Suprapubic skin (tissue), 4 donors: Measurements from ENCODE around the gene CACNA1G. TPM values are rescaled to one million over a fixed set of nuclear protein-coding genes. Genes with fewer than 3 reads are reported as not detected.
A peak's percentile ranks its signal among the peaks of the same experiment; 100 is the strongest.

Source experiments
- DNase-seq, 2 donors: peaks; one replicate each; pipeline ENCODE4 v3.0.0-alpha.2; 2019; ENCODE audit warnings: low spot score in 2 of 2
- H3K27ac ChIP-seq: fragments of 200-600 bp; sonication (generic); one replicate; pipeline ENCODE4 v1.5.1; 2019
- H3K27me3 ChIP-seq: fragments of 200-600 bp; sonication (generic); one replicate; pipeline ENCODE4 v1.5.1; 2019
- H3K36me3 ChIP-seq: fragments of 200-600 bp; sonication (generic); one replicate; pipeline ENCODE4 v1.5.1; 2019
- H3K4me1 ChIP-seq: fragments of 200-600 bp; sonication (generic); one replicate; pipeline ENCODE4 v1.5.1; 2019
- H3K4me3 ChIP-seq: fragments of 200-600 bp; sonication (generic); one replicate; pipeline ENCODE4 v1.5.1; 2019; ENCODE audit warnings: mild to moderate bottlenecking
- H3K9me3 ChIP-seq: fragments of 200-600 bp; sonication (generic); one replicate; pipeline ENCODE4 v1.5.1; 2019
- CTCF ChIP-seq, 2 donors: fragments of 200-600 bp in 1 of 2; fragments of 450-650 bp in 1 of 2; sonication (generic) in 1 of 2; IDR thresholded peaks; one replicate each; pipeline ENCODE4 v1.5.1; 2016 to 2019; ENCODE audit warnings: antibody characterized with exemption in 2 of 2, mild to moderate bottlenecking in 1 of 2, moderate library complexity in 1 of 2
- EP300 ChIP-seq: sonication (generic); formaldehyde crosslinking; IDR thresholded peaks from one replicate; pipeline ENCODE4 v1.6.1; 2017; ENCODE audit warnings: antibody characterized with exemption
- POLR2A ChIP-seq, 2 donors: fragments of 450-650 bp; IDR thresholded peaks; one replicate each; pipeline ENCODE4 v1.6.1; 2017; ENCODE audit warnings: antibody characterized with exemption in 2 of 2, mild to moderate bottlenecking in 2 of 2, moderate library complexity in 2 of 2
- POLR2AphosphoS5 ChIP-seq, 3 donors: sonication (generic); formaldehyde crosslinking; IDR thresholded peaks; one replicate each; pipeline ENCODE4 v1.6.1; 2017; ENCODE audit warnings: antibody characterized with exemption in 3 of 3
- WGBS: methylation state at CpG from one replicate; pipeline ENCODE4 v1.1.5; 2018; 5-methylcytosine and 5-hydroxymethylcytosine counted together
- total RNA-seq, 4 donors: library from RNA; depleted of rRNA; stranded (reverse); fragments of >200 nt; gene quantifications; one replicate each; pipeline ENCODE4 v1.1.0, GENCODE V29; 2016

CACNA1G gene
- total RNA-seq, 4 donors from 2014 or later: 1.1 to 9.9 (median 2.7) TPM

- 74% methylated on average over 10 of the region's 19 CpGs for WGBS
Measured at GRCh38 chr17:50625032-50625871, 64.7 kb downstream of the CACNA1G start.

GRCh38 chr17:50626037-50626574 lies 65.6 kb downstream of the CACNA1G start:
- H3K9me3 ChIP-seq: no peaks in the 10 kb centered on the region

More at GRCh38 chr17:50625032-50625871, 64.7 kb downstream of the CACNA1G start:
- no peak overlapping the region for H3K4me3 ChIP-seq
- no peak overlapping the region for H3K27ac ChIP-seq
- no peaks in the 10 kb centered on the region for H3K9me3 ChIP-seq
- peaks cover 8% of the 10 kb centered on the region for H3K4me1 ChIP-seq
- DNase-seq: no peak
- no peak for TF ChIP-seq POLR2A (IDR thresholded peaks at IDR 0.05)
- TF ChIP-seq CTCF (IDR thresholded peaks at IDR 0.05): no peak
- no peaks in the 10 kb centered on the region for H3K36me3 ChIP-seq
- peaks cover 28% of the 10 kb centered on the region for H3K27me3 ChIP-seq

GRCh38 chr17:50627036-50627781 lies 66.7 kb downstream of the CACNA1G start:
- Histone ChIP-seq H3K27me3 (peaks cover 18% of the 10 kb centered on the region), H3K9me3 (no peaks in the 10 kb centered on the region), H3K36me3 (no peaks in the 10 kb centered on the region), H3K4me3 (no peak overlapping the region), H3K4me1 (peaks cover 8% of the 10 kb centered on the region), H3K27ac (no peak overlapping the region)
- TF ChIP-seq POLR2A (IDR thresholded peaks at IDR 0.05) (no peak), POLR2AphosphoS5 (IDR thresholded peaks at IDR 0.05) (no peak), EP300 (no peak), CTCF (IDR thresholded peaks at IDR 0.05) (no peak)
- no peak for DNase-seq
- 88% methylated on average over 17 of the region's 17 CpGs for WGBS

More at GRCh38 chr17:50626037-50626574, 65.6 kb downstream of the CACNA1G start:
- peaks cover 8% of the 10 kb centered on the region for H3K4me1 ChIP-seq
- peak; percentile 82 to 91 for DNase-seq
- H3K36me3 ChIP-seq: no peaks in the 10 kb centered on the region
- TF ChIP-seq EP300 (no peak), CTCF (IDR thresholded peaks at IDR 0.05) (peak; percentile 45 to 69), POLR2A (IDR thresholded peaks at IDR 0.05) (no peak), POLR2AphosphoS5 (IDR thresholded peaks at IDR 0.05) (no peak)
- peaks cover 24% of the 10 kb centered on the region for H3K27me3 ChIP-seq
- no peak overlapping the region for H3K4me3 ChIP-seq
- H3K27ac ChIP-seq: no peak overlapping the region
- WGBS: 37% methylated on average over 17 of the region's 19 CpGs

GRCh38 chr17:50627782-50628601 lies 67.5 kb downstream of the CACNA1G start:
- Histone ChIP-seq H3K4me3 (no peak overlapping the region), H3K9me3 (no peaks in the 10 kb centered on the region), H3K4me1 (peaks cover 8% of the 10 kb centered on the region), H3K27ac (no peak overlapping the region), H3K36me3 (no peaks in the 10 kb centered on the region), H3K27me3 (peaks cover 14% of the 10 kb centered on the region)
- 58% methylated on average over 14 of the region's 17 CpGs for WGBS
- TF ChIP-seq CTCF (IDR thresholded peaks at IDR 0.05): no peak
- no peak for TF ChIP-seq POLR2AphosphoS5 (IDR thresholded peaks at IDR 0.05)
- no peak for TF ChIP-seq POLR2A (IDR thresholded peaks at IDR 0.05)
- TF ChIP-seq EP300: no peak
- no peak for DNase-seq
